HepG2 (cell line): ENCODE data around the gene DAB2IP. TPM values are rescaled to one million over a fixed set of nuclear protein-coding genes. Genes with fewer than 3 reads are reported as not detected.
A peak's percentile ranks its signal among the peaks of the same experiment; 100 is the strongest.

Experiments
- BCL3 ChIP-seq: sonication (generic); formaldehyde crosslinking; IDR thresholded peaks from 2 replicates; pipeline ENCODE4 v1.5.1; 2020; ENCODE audit warnings: mild to moderate bottlenecking, missing genetic modification reagents, moderate library complexity
- DR1 ChIP-seq: sonication (generic); formaldehyde crosslinking; IDR thresholded peaks from 2 replicates; pipeline ENCODE4 v1.8.0; 2021; ENCODE audit warnings: mild to moderate bottlenecking, missing genetic modification reagents, inconsistent platforms
- FOXA1 ChIP-seq, 2 experiments: fragments of 450-650 bp in 1 of 2; sonication (generic) in 1 of 2; formaldehyde crosslinking in 1 of 2; IDR thresholded peaks; 2 replicates each; pipeline versions ENCODE4 v1.4.0 to v1.6.1; 2016 to 2020; ENCODE audit warnings: missing genetic modification reagents in 1 of 2
- HDAC2 ChIP-seq: sonication (generic); formaldehyde crosslinking; IDR thresholded peaks from 2 replicates; pipeline ENCODE4 v1.4.0; 2020; ENCODE audit warnings: missing genetic modification reagents
- IKZF5 ChIP-seq: IDR thresholded peaks from 2 replicates; pipeline ENCODE4 v1.6.1; 2018; ENCODE audit warnings: missing genetic modification reagents, mild to moderate bottlenecking, missing compliant biosample characterization
- KLF15 ChIP-seq: sonication (generic); formaldehyde crosslinking; IDR thresholded peaks from 2 replicates; pipeline ENCODE4 v1.8.1; 2023; ENCODE audit warnings: borderline replicate concordance, mild to moderate bottlenecking, inconsistent platforms, missing genetic modification reagents, mixed read lengths
- NPAS2 ChIP-seq: sonication (generic); formaldehyde crosslinking; IDR thresholded peaks from 2 replicates; pipeline ENCODE4 v1.8.0; 2022; ENCODE audit warnings: mild to moderate bottlenecking, missing genetic modification reagents, borderline replicate concordance
- NR0B2 ChIP-seq: sonication (generic); formaldehyde crosslinking; IDR thresholded peaks from 2 replicates; pipeline ENCODE4 v1.4.0; 2020; ENCODE audit warnings: mild to moderate bottlenecking, missing genetic modification reagents
- NR2C2 ChIP-seq: sonication (generic); formaldehyde crosslinking; IDR thresholded peaks from 2 replicates; pipeline ENCODE4 v1.4.0; 2020; ENCODE audit warnings: missing genetic modification reagents, mild to moderate bottlenecking, moderate library complexity, borderline replicate concordance
- SOX5 ChIP-seq: IDR thresholded peaks from 2 replicates; pipeline ENCODE4 v1.6.1; 2016; ENCODE audit warnings: borderline replicate concordance
- ZBTB7B ChIP-seq: sonication (generic); formaldehyde crosslinking; IDR thresholded peaks from 2 replicates; pipeline ENCODE4 v1.4.0; 2020; ENCODE audit warnings: missing genetic modification reagents
- ZNF451 ChIP-seq: sonication (generic); formaldehyde crosslinking; IDR thresholded peaks from 2 replicates; pipeline ENCODE4 v1.5.0; 2020; ENCODE audit warnings: mild to moderate bottlenecking, missing genetic modification reagents
- ZNF567 ChIP-seq: sonication (generic); formaldehyde crosslinking; IDR thresholded peaks from 2 replicates; pipeline ENCODE4 v1.8.1; 2023; ENCODE audit warnings: mild to moderate bottlenecking, missing genetic modification reagents, borderline replicate concordance
- ZNF572 ChIP-seq: sonication (generic); formaldehyde crosslinking; IDR thresholded peaks from 2 replicates; pipeline ENCODE4 v1.5.1; 2020; ENCODE audit warnings: mild to moderate bottlenecking, missing genetic modification reagents
- ZNF747 ChIP-seq: sonication (generic); formaldehyde crosslinking; IDR thresholded peaks from 2 replicates; pipeline ENCODE4 v1.8.1; 2023; ENCODE audit warnings: missing genetic modification reagents, mild to moderate bottlenecking, borderline replicate concordance
- polyA plus RNA-seq, 8 experiments: library from polyadenylated mRNA; depleted of rRNA in 3 of 8; stranded (reverse) in 7 of 8; unstranded in 1 of 8; fragments of >200 nt; fragmentation: Illumina TruSeq in 4 of 8; extraction: Trizol in 4 of 8; gene quantifications; 2 replicates each; pipeline versions ENCODE4 v1.2.1 to v1.2.3, GENCODE V29; 2011 to 2016; ENCODE audit warnings: low read depth in 4 of 8, missing spikeins in 1 of 8, mixed read lengths in 1 of 8; ENCODE audit not compliant: insufficient read depth in 1 of 8
- total RNA-seq, 5 experiments: library from RNA; depleted of rRNA; stranded (reverse); fragments of >200 nt; fragmentation: Illumina TruSeq; extraction: Trizol; gene quantifications; 2 replicates each; pipeline ENCODE4 v1.2.3, GENCODE V29; 2016; ENCODE audit warnings: low read depth in 1 of 5
- TF ChIP-seq, protein P1 (sequence below): sonication (generic); formaldehyde crosslinking; IDR thresholded peaks from 2 replicates; pipeline ENCODE4 v1.5.0; 2020; ENCODE audit warnings: mild to moderate bottlenecking, missing genetic modification reagents
- TF ChIP-seq, protein P2 (sequence below): sonication (generic); formaldehyde crosslinking; IDR thresholded peaks from 2 replicates; pipeline ENCODE4 v1.4.0; 2020; ENCODE audit warnings: missing genetic modification reagents
- TF ChIP-seq, protein P3 (sequence below): sonication (generic); formaldehyde crosslinking; IDR thresholded peaks from 2 replicates; pipeline ENCODE4 v1.5.0; 2020; ENCODE audit warnings: mild to moderate bottlenecking, missing genetic modification reagents

Gene DAB2IP
- total and polyA plus RNA-seq, 2 of the 13 experiments (the other 11 are each of a cell fraction or from before 2014, with no cell fraction given): 25.3 to 37.9 TPM

DNA sequence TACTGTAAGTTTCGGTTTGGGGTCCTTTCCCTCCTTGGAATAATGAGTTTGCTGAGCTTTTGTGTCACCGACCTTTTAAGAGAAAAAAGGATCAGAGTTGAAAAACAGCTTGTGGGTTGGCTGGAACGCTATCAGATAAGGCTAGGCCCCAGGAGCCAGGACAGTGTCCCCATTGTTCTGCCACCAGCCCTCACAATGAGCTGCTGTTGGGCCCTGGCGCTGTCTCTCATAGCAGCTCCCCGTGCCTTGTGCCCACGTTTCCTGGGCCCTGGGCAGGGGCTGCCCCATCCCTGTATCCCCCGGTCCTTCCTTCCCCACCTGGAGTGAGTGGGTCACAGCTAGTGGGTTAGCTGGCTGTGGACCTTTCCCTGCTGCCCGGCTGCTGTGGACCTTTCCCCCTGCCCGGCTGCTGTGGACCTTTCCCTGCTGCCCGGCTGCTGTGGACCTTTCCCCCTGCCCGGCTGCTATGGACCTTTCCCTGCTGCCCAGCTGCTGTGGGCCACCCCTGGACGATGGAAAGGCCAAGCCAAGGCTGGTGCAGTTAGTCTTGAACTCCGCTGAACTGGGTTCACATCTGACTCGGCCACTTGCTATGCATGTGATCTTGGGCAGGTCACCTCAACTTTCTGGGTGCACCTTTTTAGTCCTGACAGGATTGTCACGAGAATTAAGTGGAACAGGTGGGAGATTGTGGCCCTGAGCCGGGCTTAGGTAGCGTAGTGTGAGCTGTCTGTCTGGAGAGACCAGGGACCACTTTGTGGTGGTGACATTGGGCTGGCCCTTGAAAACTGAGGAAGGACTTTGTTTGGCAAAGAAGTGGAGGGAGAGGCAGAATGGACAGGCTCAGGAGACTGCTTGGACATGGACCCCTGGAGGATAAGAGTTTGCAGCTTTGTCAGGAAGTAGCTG lies 99.5 kb downstream of the DAB2IP start (continued):
- peak; percentile 79; the same call in 1 of the 2 replicates for TF ChIP-seq BCL3 (CRISPR knock-in tag)
- no peak for TF ChIP-seq ZNF567 (CRISPR knock-in tag)
- no peak for TF ChIP-seq FOXA1 (IDR thresholded peaks at IDR 0.05)
- TF ChIP-seq FOXA1 (CRISPR knock-in tag; IDR thresholded peaks at IDR 0.05): peak; percentile 2; the same call in 1 of the 2 replicates
- TF ChIP-seq NR0B2 (CRISPR knock-in tag): no peak
- 0 out of 2 replicates have a peak, but pooled peaks have one; percentile 52 for TF ChIP-seq ZNF747
- no peak for TF ChIP-seq KLF15 (CRISPR knock-in tag)
- no peak; the same call in 1 of the 2 replicates for TF ChIP-seq ZNF451 (CRISPR knock-in tag)
- TF ChIP-seq DR1 (CRISPR knock-in tag): no peak
- TF ChIP-seq NPAS2 (CRISPR knock-in tag): 0 out of 2 replicates have a peak, but pooled peaks have one; percentile 29
- TF ChIP-seq NR2C2 (CRISPR knock-in tag): peak; percentile 32; the same call in 1 of the 2 replicates
- TF ChIP-seq, protein P1, sequence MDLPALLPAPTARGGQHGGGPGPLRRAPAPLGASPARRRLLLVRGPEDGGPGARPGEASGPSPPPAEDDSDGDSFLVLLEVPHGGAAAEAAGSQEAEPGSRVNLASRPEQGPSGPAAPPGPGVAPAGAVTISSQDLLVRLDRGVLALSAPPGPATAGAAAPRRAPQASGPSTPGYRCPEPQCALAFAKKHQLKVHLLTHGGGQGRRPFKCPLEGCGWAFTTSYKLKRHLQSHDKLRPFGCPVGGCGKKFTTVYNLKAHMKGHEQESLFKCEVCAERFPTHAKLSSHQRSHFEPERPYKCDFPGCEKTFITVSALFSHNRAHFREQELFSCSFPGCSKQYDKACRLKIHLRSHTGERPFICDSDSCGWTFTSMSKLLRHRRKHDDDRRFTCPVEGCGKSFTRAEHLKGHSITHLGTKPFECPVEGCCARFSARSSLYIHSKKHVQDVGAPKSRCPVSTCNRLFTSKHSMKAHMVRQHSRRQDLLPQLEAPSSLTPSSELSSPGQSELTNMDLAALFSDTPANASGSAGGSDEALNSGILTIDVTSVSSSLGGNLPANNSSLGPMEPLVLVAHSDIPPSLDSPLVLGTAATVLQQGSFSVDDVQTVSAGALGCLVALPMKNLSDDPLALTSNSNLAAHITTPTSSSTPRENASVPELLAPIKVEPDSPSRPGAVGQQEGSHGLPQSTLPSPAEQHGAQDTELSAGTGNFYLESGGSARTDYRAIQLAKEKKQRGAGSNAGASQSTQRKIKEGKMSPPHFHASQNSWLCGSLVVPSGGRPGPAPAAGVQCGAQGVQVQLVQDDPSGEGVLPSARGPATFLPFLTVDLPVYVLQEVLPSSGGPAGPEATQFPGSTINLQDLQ (CRISPR knock-in tag): peak; percentile 56; the same call in 1 of the 2 replicates
- peak; percentile 90 for TF ChIP-seq SOX5 (CRISPR knock-in tag)
- peak; percentile 77; the same call in 1 of the 2 replicates for TF ChIP-seq HDAC2 (CRISPR knock-in tag)
- TF ChIP-seq ZBTB7B: peak; percentile 85
- TF ChIP-seq, protein P2, sequence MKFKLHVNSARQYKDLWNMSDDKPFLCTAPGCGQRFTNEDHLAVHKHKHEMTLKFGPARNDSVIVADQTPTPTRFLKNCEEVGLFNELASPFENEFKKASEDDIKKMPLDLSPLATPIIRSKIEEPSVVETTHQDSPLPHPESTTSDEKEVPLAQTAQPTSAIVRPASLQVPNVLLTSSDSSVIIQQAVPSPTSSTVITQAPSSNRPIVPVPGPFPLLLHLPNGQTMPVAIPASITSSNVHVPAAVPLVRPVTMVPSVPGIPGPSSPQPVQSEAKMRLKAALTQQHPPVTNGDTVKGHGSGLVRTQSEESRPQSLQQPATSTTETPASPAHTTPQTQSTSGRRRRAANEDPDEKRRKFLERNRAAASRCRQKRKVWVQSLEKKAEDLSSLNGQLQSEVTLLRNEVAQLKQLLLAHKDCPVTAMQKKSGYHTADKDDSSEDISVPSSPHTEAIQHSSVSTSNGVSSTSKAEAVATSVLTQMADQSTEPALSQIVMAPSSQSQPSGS (CRISPR knock-in tag): peak; percentile 21; the same call in 1 of the 2 replicates
- TF ChIP-seq ZNF572: peak; percentile 60; the same call in 1 of the 2 replicates
- peak; percentile 64; the same call in 1 of the 2 replicates for TF ChIP-seq IKZF5 (CRISPR knock-in tag)
- TF ChIP-seq, protein P3, sequence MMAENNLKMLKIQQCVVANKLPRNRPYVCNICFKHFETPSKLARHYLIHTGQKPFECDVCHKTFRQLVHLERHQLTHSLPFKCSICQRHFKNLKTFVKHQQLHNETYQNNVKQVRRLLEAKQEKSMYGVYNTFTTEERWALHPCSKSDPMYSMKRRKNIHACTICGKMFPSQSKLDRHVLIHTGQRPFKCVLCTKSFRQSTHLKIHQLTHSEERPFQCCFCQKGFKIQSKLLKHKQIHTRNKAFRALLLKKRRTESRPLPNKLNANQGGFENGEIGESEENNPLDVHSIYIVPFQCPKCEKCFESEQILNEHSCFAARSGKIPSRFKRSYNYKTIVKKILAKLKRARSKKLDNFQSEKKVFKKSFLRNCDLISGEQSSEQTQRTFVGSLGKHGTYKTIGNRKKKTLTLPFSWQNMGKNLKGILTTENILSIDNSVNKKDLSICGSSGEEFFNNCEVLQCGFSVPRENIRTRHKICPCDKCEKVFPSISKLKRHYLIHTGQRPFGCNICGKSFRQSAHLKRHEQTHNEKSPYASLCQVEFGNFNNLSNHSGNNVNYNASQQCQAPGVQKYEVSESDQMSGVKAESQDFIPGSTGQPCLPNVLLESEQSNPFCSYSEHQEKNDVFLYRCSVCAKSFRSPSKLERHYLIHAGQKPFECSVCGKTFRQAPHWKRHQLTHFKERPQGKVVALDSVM (CRISPR knock-in tag): no peak
